Hepatocyte (in vitro differentiated cells): Measurements from ENCODE around the gene ONECUT2. TPM values are rescaled to one million over a fixed set of nuclear protein-coding genes. Genes with fewer than 3 reads are reported as not detected.

Source experiments
- DNase-seq: peaks from one replicate; pipeline ENCODE4 v3.0.0-alpha.2; 2016; ENCODE audit warnings: low spot score
- H2AFZ ChIP-seq: fragments of 200-600 bp; sonication (generic); 2 replicates; pipeline ENCODE4 v1.6.0; 2016; ENCODE audit warnings: antibody characterized with exemption, mild to moderate bottlenecking
- H3K27ac ChIP-seq: fragments of 200-600 bp; sonication (generic); 2 replicates; pipeline ENCODE4 v1.5.1; 2016; ENCODE audit warnings: mild to moderate bottlenecking
- H3K27me3 ChIP-seq: fragments of 200-600 bp; sonication (generic); 2 replicates; pipeline ENCODE4 v1.6.1; 2016
- H3K36me3 ChIP-seq: fragments of 200-600 bp; sonication (generic); replicated peaks from 2 replicates; pipeline ENCODE4 v1.5.1; 2016; ENCODE audit warnings: low read depth; ENCODE audit not compliant: insufficient read depth
- H3K4me1 ChIP-seq: fragments of 200-600 bp; sonication (generic); 2 replicates; pipeline ENCODE4 v1.5.1; 2016; ENCODE audit warnings: mild to moderate bottlenecking, moderate library complexity; ENCODE audit not compliant: insufficient read depth
- H3K4me2 ChIP-seq: fragments of 200-600 bp; sonication (generic); 2 replicates; pipeline ENCODE4 v1.6.0; 2016
- H3K4me3 ChIP-seq: fragments of 200-600 bp; sonication (generic); 2 replicates; pipeline ENCODE4 v1.5.1; 2016; ENCODE audit warnings: mild to moderate bottlenecking
- H3K79me2 ChIP-seq: fragments of 200-600 bp; sonication (generic); 2 replicates; pipeline ENCODE4 v1.6.0; 2017; ENCODE audit warnings: mild to moderate bottlenecking
- H3K9me2 ChIP-seq: fragments of 200-600 bp; sonication (generic); replicated peaks from 2 replicates; pipeline ENCODE4 v1.6.0; 2017; ENCODE audit warnings: mild to moderate bottlenecking; ENCODE audit not compliant: insufficient read depth
- H3K9me3 ChIP-seq: fragments of 200-600 bp; sonication (generic); 2 replicates; pipeline ENCODE4 v1.5.1; 2016; ENCODE audit warnings: low read depth, mild to moderate bottlenecking
- H4K20me1 ChIP-seq: fragments of 200-600 bp; sonication (generic); 2 replicates; pipeline ENCODE4 v1.6.0; 2016; ENCODE audit warnings: mild to moderate bottlenecking; ENCODE audit not compliant: insufficient read depth, poor library complexity, severe bottlenecking
- EZH2 ChIP-seq: fragments of 200-600 bp; sonication (generic); IDR thresholded peaks from 2 replicates; pipeline ENCODE4 v1.6.1; 2016; ENCODE audit warnings: antibody characterized with exemption, mild to moderate bottlenecking, borderline replicate concordance
- EZH2phosphoT487 ChIP-seq: fragments of 200-600 bp; sonication (generic); IDR thresholded peaks from one replicate; pipeline ENCODE4 v1.6.1; 2018; ENCODE audit warnings: antibody characterized with exemption, mild to moderate bottlenecking, low read depth, moderate library complexity; ENCODE audit not compliant: unreplicated experiment, severe bottlenecking
- WGBS: methylation state at CpG from one replicate; pipeline ENCODE4 v1.1.6; 2016; ENCODE audit warnings: low lambda C conversion rate; ENCODE audit errors: missing lambda C conversion rate; 5-methylcytosine and 5-hydroxymethylcytosine counted together
- polyA plus RNA-seq: library from polyadenylated mRNA; unstranded; fragments of >200 nt; fragmentation: Nextera tagmentation; extraction: Ambion mirVana; gene quantifications from 2 replicates; pipeline ENCODE4 v1.2.1, GENCODE V29; 2016
- total RNA-seq: library from RNA; depleted of rRNA; stranded (reverse); fragments of >200 nt; gene quantifications from 2 replicates; pipeline ENCODE4 v1.2.3, GENCODE V29; 2014
- TF ChIP-seq, protein P1 (sequence below): fragments of 200-600 bp; sonication (generic); IDR thresholded peaks from 2 replicates; pipeline ENCODE4 v1.5.1; 2016; ENCODE audit warnings: antibody characterized with exemption, mild to moderate bottlenecking; ENCODE audit not compliant: poor library complexity

Gene ONECUT2
- total and polyA plus RNA-seq, 2 experiments from 2014 or later, result 0.24 to 1.7 TPM

DNA sequence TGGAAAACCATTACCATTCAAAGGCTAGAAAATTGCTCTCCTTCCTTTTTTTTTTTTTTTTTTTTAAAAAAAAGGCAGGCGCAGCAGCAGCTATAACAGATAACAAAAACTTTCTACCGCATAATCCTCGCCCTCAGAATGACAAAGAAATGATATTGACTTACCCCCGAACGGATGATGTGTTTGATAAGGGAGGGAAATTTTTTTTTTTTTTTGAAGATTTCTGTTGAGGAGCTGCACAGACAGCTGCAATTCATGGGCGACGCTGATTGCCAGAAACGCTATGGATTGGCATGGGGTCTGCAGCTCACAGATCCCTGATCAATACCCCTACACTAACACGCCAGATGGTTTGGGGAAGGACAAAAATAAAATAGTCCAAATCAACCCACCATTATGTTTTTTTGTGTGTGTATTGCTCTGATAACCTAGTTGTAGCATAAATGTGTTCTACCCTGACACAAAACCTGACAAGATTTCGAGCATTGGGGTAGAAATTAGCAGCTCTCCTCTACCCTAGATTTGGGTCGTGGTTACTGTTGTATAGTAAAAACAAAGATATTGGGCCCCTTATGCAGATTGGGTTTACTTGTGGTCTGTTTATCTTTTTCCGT lies 3.6 kb upstream of the ONECUT2 start:
- no peak overlapping the region for H3K27ac ChIP-seq
- no peaks in the 10 kb centered on the region for H4K20me1 ChIP-seq
- no peak overlapping the region for H3K4me3 ChIP-seq
- H3K9me2 ChIP-seq, result no peaks in the 10 kb centered on the region
- H3K36me3 ChIP-seq, result no peaks in the 10 kb centered on the region
- H3K27me3 ChIP-seq, result peaks cover 88% of the 10 kb centered on the region
- peaks cover 7% of the 10 kb centered on the region for H3K4me1 ChIP-seq
- TF ChIP-seq EZH2phosphoT487 (peak; percentile 28), EZH2 (no peak)
- H3K79me2 ChIP-seq, result no peaks in the 10 kb centered on the region
- no peaks in the 10 kb centered on the region for H3K9me3 ChIP-seq
- no peak overlapping the region for H3K4me2 ChIP-seq
- 9% methylated on average over 12 of the region's 12 CpGs for WGBS
- DNase-seq, result no peak
- no peak overlapping the region for H2AFZ ChIP-seq

DNA sequence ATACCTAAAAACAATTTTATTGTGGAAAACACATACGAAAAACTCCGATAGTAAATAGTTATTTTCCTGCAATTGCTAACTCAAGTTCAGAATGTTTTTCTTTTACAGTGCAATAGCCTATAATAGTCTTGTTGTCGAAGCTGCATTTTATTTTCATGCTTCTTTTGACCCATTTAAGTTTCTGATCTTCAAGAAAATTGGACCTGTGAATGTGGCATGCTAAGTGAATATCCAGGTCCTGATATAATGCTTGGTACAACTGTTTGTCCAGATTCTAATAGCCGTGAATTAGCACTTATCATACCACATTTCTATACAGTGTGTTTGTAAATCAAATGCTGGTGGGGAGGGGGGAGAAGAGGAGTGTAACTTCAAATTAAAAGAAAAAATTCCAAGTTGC lies 3.0 kb upstream of the ONECUT2 start:
- Histone ChIP-seq H3K36me3 (no peaks in the 10 kb centered on the region), H3K4me1 (peaks cover 7% of the 10 kb centered on the region), H3K79me2 (no peaks in the 10 kb centered on the region), H3K27me3 (peaks cover 88% of the 10 kb centered on the region), H3K4me3 (no peak overlapping the region), H3K9me3 (no peaks in the 10 kb centered on the region), H3K27ac (no peak overlapping the region), H2AFZ (no peak overlapping the region), H4K20me1 (no peaks in the 10 kb centered on the region), H3K9me2 (no peaks in the 10 kb centered on the region), H3K4me2 (no peak overlapping the region)
- TF ChIP-seq, protein P1, sequence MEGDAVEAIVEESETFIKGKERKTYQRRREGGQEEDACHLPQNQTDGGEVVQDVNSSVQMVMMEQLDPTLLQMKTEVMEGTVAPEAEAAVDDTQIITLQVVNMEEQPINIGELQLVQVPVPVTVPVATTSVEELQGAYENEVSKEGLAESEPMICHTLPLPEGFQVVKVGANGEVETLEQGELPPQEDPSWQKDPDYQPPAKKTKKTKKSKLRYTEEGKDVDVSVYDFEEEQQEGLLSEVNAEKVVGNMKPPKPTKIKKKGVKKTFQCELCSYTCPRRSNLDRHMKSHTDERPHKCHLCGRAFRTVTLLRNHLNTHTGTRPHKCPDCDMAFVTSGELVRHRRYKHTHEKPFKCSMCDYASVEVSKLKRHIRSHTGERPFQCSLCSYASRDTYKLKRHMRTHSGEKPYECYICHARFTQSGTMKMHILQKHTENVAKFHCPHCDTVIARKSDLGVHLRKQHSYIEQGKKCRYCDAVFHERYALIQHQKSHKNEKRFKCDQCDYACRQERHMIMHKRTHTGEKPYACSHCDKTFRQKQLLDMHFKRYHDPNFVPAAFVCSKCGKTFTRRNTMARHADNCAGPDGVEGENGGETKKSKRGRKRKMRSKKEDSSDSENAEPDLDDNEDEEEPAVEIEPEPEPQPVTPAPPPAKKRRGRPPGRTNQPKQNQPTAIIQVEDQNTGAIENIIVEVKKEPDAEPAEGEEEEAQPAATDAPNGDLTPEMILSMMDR, result no peak
- TF ChIP-seq EZH2phosphoT487 (no peak), EZH2 (no peak)
- WGBS, result 35% methylated on average over 4 of the region's 4 CpGs
- no peak for DNase-seq

DNA sequence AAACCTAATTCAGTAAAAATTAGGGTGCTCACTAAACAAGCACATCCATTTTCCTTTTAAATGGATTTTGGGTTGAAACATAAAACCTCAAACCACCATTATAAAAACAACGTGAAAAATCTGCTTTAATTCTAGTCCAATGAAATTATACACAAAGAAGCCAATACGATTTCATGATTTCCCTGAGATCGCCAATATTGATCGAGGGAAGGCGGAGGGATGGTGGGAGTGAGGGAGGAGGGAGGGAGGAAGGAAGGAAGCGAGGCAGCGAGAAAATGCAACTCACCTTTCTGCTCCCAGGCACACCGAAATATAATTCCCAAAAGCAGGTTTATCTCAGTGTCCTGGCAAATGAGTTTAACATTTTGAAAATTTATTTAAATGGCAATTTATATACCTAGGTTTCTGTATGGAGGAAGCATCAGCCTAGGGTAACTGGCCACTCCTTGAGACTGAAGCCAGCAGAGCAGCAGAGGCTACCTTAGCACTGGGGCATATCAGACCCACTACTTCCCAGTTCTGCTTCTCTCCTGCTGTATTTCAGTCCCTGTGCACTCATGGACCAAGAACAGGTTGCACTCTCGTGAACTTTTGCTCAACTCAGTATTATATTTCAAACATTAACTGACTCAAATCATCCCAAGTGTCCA lies 2.3 kb upstream of the ONECUT2 start:
- Histone ChIP-seq H3K9me2 (no peaks in the 10 kb centered on the region), H3K9me3 (no peaks in the 10 kb centered on the region), H3K4me1 (peaks cover 12% of the 10 kb centered on the region), H2AFZ (no peak overlapping the region), H3K27me3 (peaks cover 89% of the 10 kb centered on the region), H3K4me2 (no peak overlapping the region), H4K20me1 (no peaks in the 10 kb centered on the region), H3K27ac (no peak overlapping the region), H3K4me3 (no peak overlapping the region), H3K36me3 (no peaks in the 10 kb centered on the region), H3K79me2 (no peaks in the 10 kb centered on the region)
- DNase-seq, result no peak
- WGBS, result 3% methylated on average over 9 of the region's 9 CpGs
- TF ChIP-seq EZH2phosphoT487, result no peak
- no peak for TF ChIP-seq EZH2
- TF ChIP-seq, protein P1, result no peak

DNA sequence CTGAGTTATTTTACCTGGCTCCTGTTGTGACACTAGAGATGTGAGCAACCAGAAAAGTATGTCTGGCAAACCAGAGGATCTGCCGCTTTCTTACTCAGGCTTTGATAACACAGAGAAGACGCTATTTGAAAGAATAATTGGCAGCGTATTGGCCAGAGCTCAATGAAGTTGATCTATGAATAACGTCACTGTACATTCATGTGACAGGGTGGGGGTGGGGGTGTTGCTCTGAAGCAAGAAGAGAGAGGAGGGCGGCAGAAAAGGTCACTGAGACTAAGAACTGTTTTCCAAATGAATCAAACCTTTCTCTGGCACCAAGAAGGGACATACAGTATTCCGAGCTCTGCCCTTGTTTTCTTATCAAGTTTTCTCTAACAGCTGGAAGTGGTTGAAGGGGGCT lies 1.7 kb upstream of the ONECUT2 start:
- DNase-seq, result no peak
- 10% methylated on average over 6 of the region's 6 CpGs for WGBS
- no peaks in the 10 kb centered on the region for H3K36me3 ChIP-seq
- H3K4me2 ChIP-seq, result peak overlapping the region; percentile 91
- no peak overlapping the region for H2AFZ ChIP-seq
- H3K27ac ChIP-seq, result no peak overlapping the region
- H3K9me3 ChIP-seq, result no peaks in the 10 kb centered on the region
- H4K20me1 ChIP-seq, result no peaks in the 10 kb centered on the region
- H3K9me2 ChIP-seq, result no peaks in the 10 kb centered on the region
- no peak overlapping the region for H3K4me3 ChIP-seq
- no peaks in the 10 kb centered on the region for H3K79me2 ChIP-seq
- peaks cover 89% of the 10 kb centered on the region for H3K27me3 ChIP-seq
- TF ChIP-seq, protein P1, result no peak
- peak; percentile 8 for TF ChIP-seq EZH2phosphoT487
- peaks cover 13% of the 10 kb centered on the region for H3K4me1 ChIP-seq
